ENCODE data around the gene ANKH. TPM values are rescaled to one million over a fixed set of nuclear protein-coding genes. Genes with fewer than 3 reads are reported as not detected.

ANKH gene
- total and polyA plus RNA-seq, 2 experiments from 2014 or later: 27.6 to 29.9 TPM

DNA sequence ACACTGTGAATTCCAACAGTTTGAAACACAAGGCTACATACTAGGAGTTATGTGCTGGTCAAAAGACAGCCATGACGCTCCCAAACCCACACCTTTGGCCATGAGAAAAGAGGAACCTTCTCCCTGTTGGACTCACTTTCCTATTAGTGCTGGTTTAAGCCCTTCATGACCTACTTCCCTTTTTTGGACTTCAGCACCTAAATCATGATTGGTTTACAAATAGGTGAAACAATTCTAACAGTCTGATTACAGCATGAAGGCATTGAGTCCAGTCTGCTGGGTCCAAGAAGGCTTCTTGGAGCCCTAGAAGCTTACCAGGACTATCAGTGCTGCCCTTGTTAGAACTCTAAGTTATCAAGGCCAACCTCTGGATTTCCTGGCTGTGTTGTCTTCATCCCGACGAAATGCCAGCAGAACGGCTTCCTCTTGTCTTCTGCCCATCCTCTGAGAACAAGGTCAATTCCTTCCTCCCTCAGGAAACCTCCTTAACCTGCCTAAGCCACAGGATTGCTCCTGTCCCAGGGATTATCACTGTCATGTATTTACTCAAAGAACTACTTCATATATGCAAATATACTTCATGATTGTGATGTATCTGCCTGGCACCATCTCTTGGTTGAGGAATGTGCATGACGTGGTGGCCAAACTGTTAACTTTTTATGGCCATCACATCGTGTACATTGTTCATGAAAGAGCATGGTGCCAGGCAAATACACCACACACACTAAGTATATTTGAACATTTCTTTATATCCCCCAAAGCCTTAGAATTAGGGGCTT lies 83.6 kb downstream of the ANKH start:
- Histone ChIP-seq H3K27ac (no peak overlapping the region), H4K20me1 (ENCODE audit: insufficient read depth, poor library complexity, severe bottlenecking) (no peaks in the 10 kb centered on the region), H3K9me2 (replicated peaks; ENCODE audit: insufficient read depth) (no peaks in the 10 kb centered on the region), H3K4me1 (ENCODE audit: insufficient read depth) (no peaks in the 10 kb centered on the region), H3K4me3 (no peak overlapping the region), H3K9me3 (ENCODE audit: low read depth) (no peaks in the 10 kb centered on the region), H2AFZ (no peak overlapping the region), H3K36me3 (replicated peaks; ENCODE audit: insufficient read depth, low read depth) (no peaks in the 10 kb centered on the region), H3K4me2 (no peak overlapping the region), H3K79me2 (no peaks in the 10 kb centered on the region), H3K27me3 (no peaks in the 10 kb centered on the region)
- DNase-seq (ENCODE audit: low spot score): no peak
- TF ChIP-seq CTCF (IDR thresholded peaks at IDR 0.05; ENCODE audit: poor library complexity): no peak
- 87% methylated on average over 6 of the region's 6 CpGs for WGBS (ENCODE audit: low lambda C conversion rate, missing lambda C conversion rate)

- Histone ChIP-seq H3K9me3 (ENCODE audit: low read depth) (no peaks in the 10 kb centered on the region), H2AFZ (no peak overlapping the region), H3K79me2 (no peaks in the 10 kb centered on the region), H3K9me2 (replicated peaks; ENCODE audit: insufficient read depth) (no peaks in the 10 kb centered on the region), H3K27ac (no peak overlapping the region), H3K36me3 (replicated peaks; ENCODE audit: insufficient read depth, low read depth) (no peaks in the 10 kb centered on the region), H3K4me1 (ENCODE audit: insufficient read depth) (no peaks in the 10 kb centered on the region), H3K4me3 (no peak overlapping the region), H4K20me1 (ENCODE audit: insufficient read depth, poor library complexity, severe bottlenecking) (no peaks in the 10 kb centered on the region), H3K27me3 (no peaks in the 10 kb centered on the region), H3K4me2 (no peak overlapping the region)
- TF ChIP-seq EZH2 (IDR thresholded peaks at IDR 0.05; ENCODE audit: borderline replicate concordance): no peak
- DNase-seq (ENCODE audit: low spot score): no peak
- WGBS (ENCODE audit: low lambda C conversion rate, missing lambda C conversion rate): 94% methylated on average over 4 of the region's 4 CpGs
Observed at GRCh38 chr5:14783691-14784090, 87.9 kb downstream of the ANKH start.

DNA sequence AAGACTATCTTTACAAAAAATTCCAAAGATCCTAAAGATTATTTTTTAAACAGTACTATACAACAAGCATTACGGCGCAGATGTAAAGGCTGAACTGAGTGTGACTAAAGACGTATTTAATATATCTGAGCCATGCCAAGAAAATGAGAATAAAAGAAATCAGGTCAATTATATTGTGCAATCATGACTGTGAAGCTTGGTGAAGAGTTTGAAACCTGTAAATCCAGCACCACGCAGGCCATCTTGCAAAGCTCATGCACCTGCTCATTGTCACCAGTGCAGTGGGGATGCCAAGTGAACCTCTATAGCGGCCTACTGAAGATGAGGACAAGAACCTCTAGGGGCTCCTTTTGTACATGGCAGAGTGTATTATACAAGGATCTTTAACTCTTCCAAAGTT lies 89.0 kb downstream of the ANKH start:
- Histone ChIP-seq H3K27me3 (no peaks in the 10 kb centered on the region), H3K36me3 (replicated peaks; ENCODE audit: insufficient read depth, low read depth) (no peaks in the 10 kb centered on the region), H3K9me3 (ENCODE audit: low read depth) (no peaks in the 10 kb centered on the region), H3K9me2 (replicated peaks; ENCODE audit: insufficient read depth) (no peaks in the 10 kb centered on the region), H3K4me1 (ENCODE audit: insufficient read depth) (no peaks in the 10 kb centered on the region), H3K27ac (no peak overlapping the region), H2AFZ (no peak overlapping the region), H3K4me2 (no peak overlapping the region), H3K79me2 (no peaks in the 10 kb centered on the region), H3K4me3 (no peak overlapping the region), H4K20me1 (ENCODE audit: insufficient read depth, poor library complexity, severe bottlenecking) (no peaks in the 10 kb centered on the region)
- no peak for DNase-seq (ENCODE audit: low spot score)
- no peak for TF ChIP-seq CTCF (IDR thresholded peaks at IDR 0.05; ENCODE audit: poor library complexity)
- no peak for TF ChIP-seq EZH2 (IDR thresholded peaks at IDR 0.05; ENCODE audit: borderline replicate concordance)
- no peak for TF ChIP-seq EZH2phosphoT487 (IDR thresholded peaks at IDR 0.05; ENCODE audit: low read depth, severe bottlenecking, unreplicated experiment)
- WGBS (ENCODE audit: low lambda C conversion rate, missing lambda C conversion rate): 98% methylated on average over 5 of the region's 5 CpGs

- Histone ChIP-seq H3K27me3 (no peaks in the 10 kb centered on the region), H3K27ac (no peak overlapping the region), H2AFZ (no peak overlapping the region), H3K4me1 (ENCODE audit: insufficient read depth) (no peaks in the 10 kb centered on the region), H3K79me2 (no peaks in the 10 kb centered on the region), H3K9me2 (replicated peaks; ENCODE audit: insufficient read depth) (no peaks in the 10 kb centered on the region), H3K9me3 (ENCODE audit: low read depth) (no peaks in the 10 kb centered on the region), H3K36me3 (replicated peaks; ENCODE audit: insufficient read depth, low read depth) (no peaks in the 10 kb centered on the region), H3K4me2 (no peak overlapping the region), H3K4me3 (no peak overlapping the region), H4K20me1 (ENCODE audit: insufficient read depth, poor library complexity, severe bottlenecking) (no peaks in the 10 kb centered on the region)
- WGBS (ENCODE audit: low lambda C conversion rate, missing lambda C conversion rate): 86% methylated on average over 5 of the region's 5 CpGs
- DNase-seq (ENCODE audit: low spot score): no peak
- no peak for TF ChIP-seq EZH2phosphoT487 (IDR thresholded peaks at IDR 0.05; ENCODE audit: low read depth, severe bottlenecking, unreplicated experiment)
- TF ChIP-seq CTCF (IDR thresholded peaks at IDR 0.05; ENCODE audit: poor library complexity): no peak
- TF ChIP-seq EZH2 (IDR thresholded peaks at IDR 0.05; ENCODE audit: borderline replicate concordance): no peak
Observed at GRCh38 chr5:14781106-14781505, 90.5 kb downstream of the ANKH start.
